NCI-H2081 treated with DMSO at 0.1 percent for 48 hours (cell line): ENCODE measurements around the gene ALKBH6.
"Not testable (repeated sequence)": the region's sequence is repeated elsewhere in the genome, so short reads cannot be mapped to it uniquely, and the experiment has no call there.

Experiments
- DNase-seq: peaks from one replicate; lab custom pipeline; 2025; lab: John Stamatoyannopoulos, UW

ALKBH6 gene

GRCh38 chr19:36014012-36014924, at the start of gene ALKBH6:
TSS of gene ALKBH6 (minus strand) at chr19:36014213. CDS start at chr19:36013397, 816 bp downstream.
- DNase-seq = peak; percentile 95

- DNase-seq = no peak
Observed at GRCh38 chr19:36061367-36061766, 47.4 kb upstream of the ALKBH6 start.

GRCh38 chr19:36060430-36060829, 46.4 kb upstream of the ALKBH6 start:
- no peak for DNase-seq

GRCh38 chr19:36059180-36059910, 45.3 kb upstream of the ALKBH6 start:
- DNase-seq = no peak

- DNase-seq = no peak
Observed at GRCh38 chr19:36058481-36059179, 44.6 kb upstream of the ALKBH6 start.

GRCh38 chr19:36054733-36055686, 41.0 kb upstream of the ALKBH6 start, which contains the start of gene WDR62:
TSS of gene WDR62 (plus strand) at chr19:36054897. CDS start at chr19:36054972, 75 bp downstream.
- DNase-seq = peak; percentile 95

GRCh38 chr19:36054119-36054732, 40.2 kb upstream of the ALKBH6 start, which contains the start of gene THAP8:
TSS of gene THAP8 (minus strand) at chr19:36054285. CDS start at chr19:36054217, 68 bp downstream.
- peak; percentile 95 for DNase-seq

- DNase-seq = no peak
Observed at GRCh38 chr19:36051637-36052036, 37.6 kb upstream of the ALKBH6 start.

- no peak for DNase-seq
Observed at GRCh38 chr19:36051236-36051635, 37.2 kb upstream of the ALKBH6 start.

GRCh38 chr19:36049080-36049698, 35.2 kb upstream of the ALKBH6 start:
- DNase-seq = no peak

GRCh38 chr19:36047835-36048234, 33.8 kb upstream of the ALKBH6 start:
- no peak for DNase-seq

GRCh38 chr19:36046443-36047050, 32.5 kb upstream of the ALKBH6 start:
- no peak for DNase-seq

- no peak for DNase-seq
Observed at GRCh38 chr19:36043952-36044351, 29.9 kb upstream of the ALKBH6 start.

- no peak for DNase-seq
Observed at GRCh38 chr19:36041831-36042230, 27.8 kb upstream of the ALKBH6 start.

GRCh38 chr19:36041092-36041491, 27.1 kb upstream of the ALKBH6 start:
- not testable (repeated sequence) for DNase-seq

GRCh38 chr19:36040495-36040894, 26.5 kb upstream of the ALKBH6 start:
- no peak for DNase-seq

GRCh38 chr19:36032251-36033104, 18.5 kb upstream of the ALKBH6 start, which contains the start of gene CLIP3:
TSS of gene CLIP3 (minus strand) at chr19:36032873. CDS start at chr19:36032357, 516 bp downstream.
- no peak for DNase-seq

- DNase-seq = no peak
Observed at GRCh38 chr19:36031308-36031707, 17.3 kb upstream of the ALKBH6 start.
